HCT116 (cell line): Measurements from ENCODE around the gene IPCEF1. TPM values are rescaled to one million over a fixed set of nuclear protein-coding genes. Genes with fewer than 3 reads are reported as not detected.

Experiments
- ATAC-seq: fragments of 200-7000 bp; cut with Tn5 transposase; 2 replicates; pipeline ENCODE4 v1.9.1; 2020; ENCODE audit warnings: mild to moderate bottlenecking, moderate library complexity
- BruUV-seq: library from RNA; stranded (reverse); fragments of 400-500 nt; replicated peaks from 2 replicates; lab custom pipeline; 2021; lab: Mats Ljungman, UMichigan
- CTCF ChIA-PET: fragments of 300-600 bp; sonication (Branson Sonifier 250); formaldehyde crosslinking; loops from one replicate; lab custom pipeline; 2021; ENCODE audit warnings: antibody characterized with exemption; lab: Charles Lee
- POLR2A ChIA-PET: fragments of 300-600, 350-600 bp; sonication (Branson Sonifier 250); formaldehyde crosslinking; loops from one replicate; lab custom pipeline; 2021; ENCODE audit warnings: antibody characterized with exemption; lab: Charles Lee
- RAD21 ChIA-PET, 2 experiments: fragments of 300-600 bp; sonication (Branson Sonifier 250); formaldehyde crosslinking; loops; one replicate each; lab custom pipeline; 2023; ENCODE audit warnings: low total read pairs in 2 of 2; ENCODE audit not compliant: uncharacterized antibody in 2 of 2, unreplicated experiment in 2 of 2, low non-redundant PET in 1 of 2; lab: Charles Lee
- DNase-seq: peaks from one replicate; pipeline ENCODE4 v3.0.0-alpha.2; 2010; ENCODE audit warnings: low read depth, low spot score
- H2AFZ ChIP-seq: fragments of 200-600 bp; shearing (Covaris generic), sonication (generic); 2 replicates; pipeline ENCODE4 v1.6.1; 2017; ENCODE audit warnings: low read depth, mixed run types, mixed read lengths, antibody characterized with exemption, low read length; ENCODE audit not compliant: poor library complexity, severe bottlenecking
- H3K27ac ChIP-seq: 2 replicates; pipeline ENCODE4 v1.5.1; 2012; ENCODE audit warnings: low read depth, low read length
- H3K27me3 ChIP-seq: fragments of 200-600 bp; sonication (generic); 2 replicates; pipeline ENCODE4 v1.6.1; 2016; ENCODE audit warnings: mixed run types, low read length, mixed read lengths; ENCODE audit not compliant: insufficient read depth
- H3K36me3 ChIP-seq, 2 experiments: fragments of 200-500 bp in 1 of 2; fragments of 200-600 bp in 1 of 2; sonication (Bioruptor generic) in 1 of 2; sonication (generic) in 1 of 2; 2 replicates each; pipeline versions ENCODE4 v1.5.1 to v1.6.1; 2014 to 2016; ENCODE audit warnings: low read length in 2 of 2, inconsistent platforms in 1 of 2, mixed read lengths in 1 of 2, mixed run types in 1 of 2; ENCODE audit not compliant: insufficient read depth in 2 of 2, control insufficient read depth in 1 of 2
- H3K4me1 ChIP-seq, 2 experiments: fragments of 200-600 bp in 1 of 2; sonication (generic) in 1 of 2; 2 replicates each; pipeline versions ENCODE4 v1.5.1 to v1.6.1; 2012 to 2017; ENCODE audit warnings: low read length in 2 of 2, inconsistent platforms in 1 of 2, mild to moderate bottlenecking in 1 of 2, mixed read lengths in 1 of 2, mixed run types in 1 of 2, moderate library complexity in 1 of 2; ENCODE audit not compliant: insufficient read depth in 2 of 2, control insufficient read depth in 1 of 2
- H3K4me2 ChIP-seq: fragments of 200-600 bp; sonication (generic); 2 replicates; pipeline ENCODE4 v1.6.1; 2017; ENCODE audit warnings: mixed run types, low read length, mixed read lengths
- H3K4me3 ChIP-seq, 2 experiments: fragments of 200-600 bp in 1 of 2; sonication (generic) in 1 of 2; replicated peaks in 1 of 2; 2 replicates each; pipeline ENCODE4 v1.5.1; 2011 to 2016; ENCODE audit warnings: low read length in 2 of 2, control low read depth in 1 of 2, low read depth in 1 of 2, mild to moderate bottlenecking in 1 of 2, mixed read lengths in 1 of 2, mixed run types in 1 of 2
- H3K79me2 ChIP-seq: fragments of 200-600 bp; sonication (generic); 2 replicates; pipeline ENCODE4 v1.6.1; 2017; ENCODE audit warnings: mild to moderate bottlenecking, mixed run types, low read length, moderate library complexity, mixed read lengths; ENCODE audit not compliant: insufficient read depth
- H3K9ac ChIP-seq: fragments of 200-600 bp; sonication (generic); 2 replicates; pipeline ENCODE4 v1.6.1; 2016; ENCODE audit warnings: low read length, mixed read lengths
- H3K9me2 ChIP-seq: fragments of 200-600 bp; sonication (generic), shearing (Covaris generic); 2 replicates; pipeline ENCODE4 v1.6.1; 2017; ENCODE audit warnings: mixed run types, mild to moderate bottlenecking, moderate library complexity; ENCODE audit not compliant: insufficient read depth
- H3K9me3 ChIP-seq, 2 experiments: fragments of 200-500 bp in 1 of 2; fragments of 200-600 bp in 1 of 2; sonication (Bioruptor generic) in 1 of 2; sonication (generic) in 1 of 2; 2 replicates each; pipeline ENCODE4 v1.6.1; 2014 to 2017; ENCODE audit warnings: low read length in 2 of 2, mixed read lengths in 2 of 2, inconsistent platforms in 1 of 2, low read depth in 1 of 2, mild to moderate bottlenecking in 1 of 2, mixed run types in 1 of 2, moderate library complexity in 1 of 2; ENCODE audit not compliant: control insufficient read depth in 1 of 2, insufficient read depth in 1 of 2
- H4K20me1 ChIP-seq: fragments of 200-600 bp; sonication (generic), shearing (Covaris generic); 2 replicates; pipeline ENCODE4 v1.6.1; 2017; ENCODE audit warnings: mixed run types, mild to moderate bottlenecking, moderate library complexity; ENCODE audit not compliant: insufficient read depth
- CBX3 ChIP-seq: IDR thresholded peaks from 2 replicates; pipeline ENCODE4 v1.6.1; 2012; ENCODE audit warnings: low read depth
- CEBPB ChIP-seq: IDR thresholded peaks from 2 replicates; pipeline ENCODE4 v1.6.1; 2012; ENCODE audit warnings: low read depth
- ELF1 ChIP-seq: IDR thresholded peaks from 2 replicates; pipeline ENCODE4 v1.6.1; 2012; ENCODE audit warnings: low read depth, borderline replicate concordance
- EZH2 ChIP-seq: fragments of 200-600 bp; sonication (generic); IDR thresholded peaks from 2 replicates; pipeline ENCODE4 v1.6.1; 2017; ENCODE audit warnings: antibody characterized with exemption, mixed run types
- EZH2phosphoT487 ChIP-seq: fragments of 200-600 bp; IDR thresholded peaks from 2 replicates; pipeline ENCODE4 v1.6.1; 2018; ENCODE audit warnings: antibody characterized with exemption, borderline replicate concordance
- FOSL1 ChIP-seq: IDR thresholded peaks from 2 replicates; pipeline ENCODE4 v1.6.1; 2012; ENCODE audit warnings: low read depth
- JUND ChIP-seq: IDR thresholded peaks from 2 replicates; pipeline ENCODE4 v1.6.1; 2012
- POLR2AphosphoS5 ChIP-seq: IDR thresholded peaks from 2 replicates; pipeline ENCODE4 v1.6.1; 2011; ENCODE audit warnings: mild to moderate bottlenecking, low read depth, low read length, moderate library complexity
- RAD21 ChIP-seq: IDR thresholded peaks from 2 replicates; pipeline ENCODE4 v1.6.1; 2012; ENCODE audit warnings: low read depth, mild to moderate bottlenecking
- SIN3A ChIP-seq: IDR thresholded peaks from 2 replicates; pipeline ENCODE4 v1.6.1; 2012; ENCODE audit warnings: low read depth
- SP1 ChIP-seq: IDR thresholded peaks from 2 replicates; pipeline ENCODE4 v1.6.1; 2012; ENCODE audit warnings: low read depth
- SRF ChIP-seq: IDR thresholded peaks from 2 replicates; pipeline ENCODE4 v1.6.1; 2012; ENCODE audit warnings: low read depth
- TCF7L2 ChIP-seq: IDR thresholded peaks from 2 replicates; pipeline ENCODE4 v1.7.0; 2011; ENCODE audit warnings: borderline replicate concordance, inconsistent platforms; ENCODE audit not compliant: insufficient read depth, insufficient read length; ENCODE audit errors: extremely low read depth
- ZFX ChIP-seq: fragments of 450-650 bp; IDR thresholded peaks from 2 replicates; pipeline ENCODE4 v1.6.1; 2017
- ZNF274 ChIP-seq: fragments of 200-500 bp; sonication (Bioruptor generic); IDR thresholded peaks from 2 replicates; pipeline ENCODE4 v1.6.1; 2014; ENCODE audit warnings: mild to moderate bottlenecking, low read depth, low read length, inconsistent platforms
- intact Hi-C: fragments of 100-400 bp; cut with micrococcal nuclease; formaldehyde crosslinking; loops from 2 replicates; pipeline ENCODE4 v1.10.0; 2022
- total RNA-seq: library from RNA; stranded (reverse); gene quantifications from one replicate; pipeline ENCODE4 v1.2.1, GENCODE V29; 2021; ENCODE audit not compliant: unreplicated experiment
- TF ChIP-seq, protein P1 (sequence below): IDR thresholded peaks from 2 replicates; pipeline ENCODE4 v1.6.1; 2011; ENCODE audit warnings: mild to moderate bottlenecking, low read length, moderate library complexity; ENCODE audit not compliant: insufficient replicate concordance; ENCODE audit errors: extremely low read depth
- TF ChIP-seq, protein P2 (sequence below): IDR thresholded peaks from 2 replicates; pipeline ENCODE4 v1.6.1; 2012; ENCODE audit warnings: low read depth
- TF ChIP-seq, protein P3 (sequence below): IDR thresholded peaks from 2 replicates; pipeline ENCODE4 v1.6.1; 2012

IPCEF1 gene
- total RNA-seq, 1 experiment from 2014 or later: 0.32 TPM

DNA sequence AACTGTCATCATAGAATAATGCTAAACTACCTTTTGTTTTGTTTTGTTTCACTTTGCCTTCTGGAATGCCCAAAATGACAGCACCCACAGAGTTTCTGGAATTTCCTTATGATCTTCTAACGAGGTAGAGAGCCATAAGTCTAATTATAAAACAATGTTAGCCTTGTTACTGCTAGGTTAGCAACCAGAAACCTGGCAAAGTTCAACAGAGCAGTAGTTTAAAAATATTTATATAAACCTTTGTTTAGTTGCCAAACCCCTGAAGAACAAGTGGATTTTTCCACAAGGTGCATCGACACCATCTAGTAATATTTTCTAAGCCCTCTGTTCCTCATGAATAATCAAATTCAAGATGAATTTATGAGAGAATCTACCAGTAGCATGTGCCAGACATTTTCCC is 27.6 kb upstream of the IPCEF1 start:
- H4K20me1 ChIP-seq: no peaks in the 10 kb centered on the region
- ATAC-seq (no peak), DNase-seq (no peak)
- H3K79me2 ChIP-seq: no peaks in the 10 kb centered on the region
- RAD21 ChIA-PET: no interaction called here
- no peak overlapping the region for H3K4me2 ChIP-seq
- H3K27ac ChIP-seq: no peak overlapping the region
- CTCF ChIA-PET: no interaction called here
- TF ChIP-seq SIN3A (no peak), ELF1 (no peak), ZFX (no peak), RAD21 (no peak), CBX3 (no peak), SP1 (no peak), EZH2phosphoT487 (no peak)
- no peaks in the 10 kb centered on the region for H3K9me3 ChIP-seq
- H3K27me3 ChIP-seq: no peaks in the 10 kb centered on the region
- no peak overlapping the region for H3K9ac ChIP-seq
- POLR2A ChIA-PET: no interaction called here
- H2AFZ ChIP-seq: no peak overlapping the region
- no peak overlapping the region for H3K4me3 ChIP-seq
- BruUV-seq: no TSS peak
- H3K9me2 ChIP-seq: no peaks in the 10 kb centered on the region
- H3K36me3 ChIP-seq: no peaks in the 10 kb centered on the region
- H3K4me1 ChIP-seq: peaks cover 5 to 11% of the 10 kb centered on the region in 2 experiments; a peak in 3 of 4 replicates
- intact Hi-C loops: no loop called here

DNA sequence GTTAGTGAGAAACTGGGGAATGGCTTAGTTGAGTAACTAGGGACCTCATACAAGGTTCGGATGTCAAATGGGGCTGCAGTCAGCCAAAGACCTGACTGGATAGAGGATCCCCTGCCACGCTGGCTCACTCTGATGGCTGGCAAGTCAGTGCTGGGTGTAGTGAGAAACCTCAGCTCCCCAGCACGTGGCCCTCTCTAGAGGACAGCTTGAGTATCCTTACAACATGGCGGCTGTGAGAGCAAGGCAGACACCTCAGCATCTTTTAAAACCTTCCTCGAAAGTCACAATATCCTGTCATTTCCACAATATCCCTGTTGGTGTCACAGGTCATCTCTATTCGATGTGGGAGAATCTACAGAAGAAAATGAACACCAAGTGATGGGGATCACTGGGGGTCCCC is 26.7 kb upstream of the IPCEF1 start:
- BruUV-seq: no TSS peak
- DNase-seq (no peak), ATAC-seq (no peak)
- POLR2A ChIA-PET: no interaction called here
- RAD21 ChIA-PET: no interaction called here
- no peaks in the 10 kb centered on the region for H3K9me3 ChIP-seq
- no peak overlapping the region for H3K4me3 ChIP-seq
- TF ChIP-seq SP1: no peak
- no peak for TF ChIP-seq CEBPB
- TF ChIP-seq, protein P1, sequence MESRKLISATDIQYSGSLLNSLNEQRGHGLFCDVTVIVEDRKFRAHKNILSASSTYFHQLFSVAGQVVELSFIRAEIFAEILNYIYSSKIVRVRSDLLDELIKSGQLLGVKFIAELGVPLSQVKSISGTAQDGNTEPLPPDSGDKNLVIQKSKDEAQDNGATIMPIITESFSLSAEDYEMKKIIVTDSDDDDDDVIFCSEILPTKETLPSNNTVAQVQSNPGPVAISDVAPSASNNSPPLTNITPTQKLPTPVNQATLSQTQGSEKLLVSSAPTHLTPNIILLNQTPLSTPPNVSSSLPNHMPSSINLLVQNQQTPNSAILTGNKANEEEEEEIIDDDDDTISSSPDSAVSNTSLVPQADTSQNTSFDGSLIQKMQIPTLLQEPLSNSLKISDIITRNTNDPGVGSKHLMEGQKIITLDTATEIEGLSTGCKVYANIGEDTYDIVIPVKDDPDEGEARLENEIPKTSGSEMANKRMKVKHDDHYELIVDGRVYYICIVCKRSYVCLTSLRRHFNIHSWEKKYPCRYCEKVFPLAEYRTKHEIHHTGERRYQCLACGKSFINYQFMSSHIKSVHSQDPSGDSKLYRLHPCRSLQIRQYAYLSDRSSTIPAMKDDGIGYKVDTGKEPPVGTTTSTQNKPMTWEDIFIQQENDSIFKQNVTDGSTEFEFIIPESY: no peak
- TF ChIP-seq SRF: no peak
- TF ChIP-seq EZH2phosphoT487: no peak
- TF ChIP-seq, protein P2, sequence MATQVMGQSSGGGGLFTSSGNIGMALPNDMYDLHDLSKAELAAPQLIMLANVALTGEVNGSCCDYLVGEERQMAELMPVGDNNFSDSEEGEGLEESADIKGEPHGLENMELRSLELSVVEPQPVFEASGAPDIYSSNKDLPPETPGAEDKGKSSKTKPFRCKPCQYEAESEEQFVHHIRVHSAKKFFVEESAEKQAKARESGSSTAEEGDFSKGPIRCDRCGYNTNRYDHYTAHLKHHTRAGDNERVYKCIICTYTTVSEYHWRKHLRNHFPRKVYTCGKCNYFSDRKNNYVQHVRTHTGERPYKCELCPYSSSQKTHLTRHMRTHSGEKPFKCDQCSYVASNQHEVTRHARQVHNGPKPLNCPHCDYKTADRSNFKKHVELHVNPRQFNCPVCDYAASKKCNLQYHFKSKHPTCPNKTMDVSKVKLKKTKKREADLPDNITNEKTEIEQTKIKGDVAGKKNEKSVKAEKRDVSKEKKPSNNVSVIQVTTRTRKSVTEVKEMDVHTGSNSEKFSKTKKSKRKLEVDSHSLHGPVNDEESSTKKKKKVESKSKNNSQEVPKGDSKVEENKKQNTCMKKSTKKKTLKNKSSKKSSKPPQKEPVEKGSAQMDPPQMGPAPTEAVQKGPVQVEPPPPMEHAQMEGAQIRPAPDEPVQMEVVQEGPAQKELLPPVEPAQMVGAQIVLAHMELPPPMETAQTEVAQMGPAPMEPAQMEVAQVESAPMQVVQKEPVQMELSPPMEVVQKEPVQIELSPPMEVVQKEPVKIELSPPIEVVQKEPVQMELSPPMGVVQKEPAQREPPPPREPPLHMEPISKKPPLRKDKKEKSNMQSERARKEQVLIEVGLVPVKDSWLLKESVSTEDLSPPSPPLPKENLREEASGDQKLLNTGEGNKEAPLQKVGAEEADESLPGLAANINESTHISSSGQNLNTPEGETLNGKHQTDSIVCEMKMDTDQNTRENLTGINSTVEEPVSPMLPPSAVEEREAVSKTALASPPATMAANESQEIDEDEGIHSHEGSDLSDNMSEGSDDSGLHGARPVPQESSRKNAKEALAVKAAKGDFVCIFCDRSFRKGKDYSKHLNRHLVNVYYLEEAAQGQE: no peak
- TF ChIP-seq POLR2AphosphoS5: no peak
- TF ChIP-seq, protein P3, sequence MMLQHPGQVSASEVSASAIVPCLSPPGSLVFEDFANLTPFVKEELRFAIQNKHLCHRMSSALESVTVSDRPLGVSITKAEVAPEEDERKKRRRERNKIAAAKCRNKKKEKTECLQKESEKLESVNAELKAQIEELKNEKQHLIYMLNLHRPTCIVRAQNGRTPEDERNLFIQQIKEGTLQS: no peak
- TF ChIP-seq TCF7L2: no peak
- TF ChIP-seq ZNF274: no peak
- TF ChIP-seq JUND: no peak
- TF ChIP-seq ZFX: no peak
- TF ChIP-seq FOSL1: no peak
- no peak for TF ChIP-seq EZH2
- no peak overlapping the region for H2AFZ ChIP-seq
- H3K36me3 ChIP-seq: no peaks in the 10 kb centered on the region
- intact Hi-C loops: no loop called here
- no peak overlapping the region for H3K4me2 ChIP-seq
- no peaks in the 10 kb centered on the region for H3K9me2 ChIP-seq
- CTCF ChIA-PET: no interaction called here
- H3K79me2 ChIP-seq: no peaks in the 10 kb centered on the region
- peaks cover 5 to 11% of the 10 kb centered on the region in 2 experiments; a peak in 3 of 4 replicates for H3K4me1 ChIP-seq
- H3K27me3 ChIP-seq: no peaks in the 10 kb centered on the region
- no peak overlapping the region for H3K27ac ChIP-seq
- no peaks in the 10 kb centered on the region for H4K20me1 ChIP-seq
- H3K9ac ChIP-seq: no peak overlapping the region
